Daoy (cell line): ENCODE results near the gene CACNG1. TPM values are rescaled to one million over a fixed set of nuclear protein-coding genes. Genes with fewer than 3 reads are reported as not detected.

Experiments
- DNase-seq: peaks from one replicate; pipeline ENCODE4 v3.0.0-alpha.2; 2015; ENCODE audit warnings: low read depth
- total RNA-seq: library from RNA; depleted of rRNA; stranded (reverse); fragments of >200 nt; shearing (Covaris generic); gene quantifications from 2 replicates; pipeline ENCODE4 v1.2.3, GENCODE V29; 2014; rRNA removed

CACNG1 gene, protein sequence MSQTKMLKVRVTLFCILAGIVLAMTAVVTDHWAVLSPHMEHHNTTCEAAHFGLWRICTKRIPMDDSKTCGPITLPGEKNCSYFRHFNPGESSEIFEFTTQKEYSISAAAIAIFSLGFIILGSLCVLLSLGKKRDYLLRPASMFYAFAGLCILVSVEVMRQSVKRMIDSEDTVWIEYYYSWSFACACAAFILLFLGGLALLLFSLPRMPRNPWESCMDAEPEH
- not detected in 2 replicates for total RNA-seq

DNA sequence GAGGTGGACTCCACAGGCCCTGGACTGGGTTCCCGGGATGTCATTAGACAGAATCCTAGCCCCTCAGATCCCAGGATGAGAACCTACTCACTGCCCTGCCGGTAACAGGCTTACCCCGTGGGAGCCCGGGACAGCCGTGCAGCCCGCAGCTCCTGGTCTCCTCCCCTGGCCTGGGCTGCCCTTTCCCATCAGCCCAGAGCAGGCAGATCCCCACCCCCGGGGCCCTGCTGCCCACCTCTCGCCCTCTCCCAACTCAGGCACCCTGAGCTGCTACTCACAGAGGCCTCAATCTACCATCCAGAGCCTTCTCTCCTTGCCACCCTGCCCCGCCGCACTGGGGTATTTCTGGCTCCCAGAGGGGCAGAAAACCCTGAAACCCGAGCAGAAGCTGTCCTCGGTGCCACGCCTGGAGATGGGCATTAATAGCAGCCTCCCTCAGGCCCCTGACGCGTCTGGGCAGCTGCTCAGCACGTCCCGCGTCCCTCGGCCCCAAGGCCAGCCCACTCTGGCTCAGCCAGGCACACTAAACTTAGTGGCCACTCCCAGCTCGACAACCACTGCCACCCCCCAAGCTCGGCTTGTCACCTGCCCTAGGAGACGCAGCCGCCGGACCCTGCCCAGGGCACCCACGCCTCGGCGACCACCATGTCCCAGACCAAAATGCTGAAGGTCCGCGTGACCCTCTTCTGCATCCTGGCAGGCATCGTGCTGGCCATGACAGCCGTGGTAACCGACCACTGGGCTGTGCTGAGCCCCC is at the start of gene CACNG1:
TSS of gene CACNG1 (plus strand) at position 539 of the 757 bp plus-strand sequence. CDS start at position 646, 107 bp downstream.
- no peak for DNase-seq

DNA sequence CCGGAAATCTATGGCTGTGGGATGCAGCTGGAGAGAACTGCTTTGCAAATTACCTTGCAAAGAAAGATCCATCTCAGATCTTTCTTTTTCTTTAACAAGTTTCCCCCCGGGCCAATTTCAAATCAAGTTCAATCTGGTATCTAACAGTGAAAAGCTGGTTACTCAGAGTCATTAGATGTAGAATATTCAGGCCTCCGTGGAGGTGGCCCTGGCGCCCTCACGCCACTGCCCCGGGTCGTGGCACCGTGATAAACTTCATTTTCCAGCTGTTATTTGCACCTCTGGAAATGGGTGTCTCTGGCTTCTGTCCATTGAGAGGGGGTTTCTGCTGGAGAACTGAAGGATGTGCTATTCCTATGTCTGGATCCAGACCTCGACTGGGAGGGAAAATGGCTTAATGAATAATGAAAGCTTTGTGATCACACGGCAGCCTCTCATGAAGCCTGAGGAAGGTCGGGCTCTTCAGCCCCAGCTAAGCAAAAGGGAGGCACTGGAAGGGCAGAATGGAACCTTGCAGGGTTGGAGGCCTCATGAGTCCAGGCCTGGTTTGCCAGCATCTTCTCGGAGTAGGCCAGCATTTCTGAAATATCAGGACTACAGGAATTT is 49.3 kb upstream of the CACNG1 start:
- DNase-seq: no peak

DNA sequence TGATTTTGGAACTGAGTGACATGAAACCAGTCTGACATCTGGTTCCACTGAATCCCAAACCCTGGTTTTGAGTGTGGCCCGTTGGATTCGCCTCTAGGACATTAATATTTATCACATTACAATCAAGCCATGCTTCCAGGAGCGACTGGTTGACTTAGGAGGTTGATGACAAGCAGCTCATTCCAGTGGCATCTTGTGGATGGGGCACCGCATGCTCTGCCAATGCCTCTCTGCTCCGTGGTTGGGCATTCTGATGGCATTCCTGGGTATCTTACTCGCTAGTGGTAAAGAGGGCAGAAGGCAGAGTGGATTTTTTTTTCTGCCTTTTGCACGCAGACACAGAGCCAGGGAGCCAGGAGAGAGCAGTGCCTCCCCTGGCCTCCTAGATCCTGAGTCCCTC is 48.4 kb upstream of the CACNG1 start:
- DNase-seq: no peak

DNA sequence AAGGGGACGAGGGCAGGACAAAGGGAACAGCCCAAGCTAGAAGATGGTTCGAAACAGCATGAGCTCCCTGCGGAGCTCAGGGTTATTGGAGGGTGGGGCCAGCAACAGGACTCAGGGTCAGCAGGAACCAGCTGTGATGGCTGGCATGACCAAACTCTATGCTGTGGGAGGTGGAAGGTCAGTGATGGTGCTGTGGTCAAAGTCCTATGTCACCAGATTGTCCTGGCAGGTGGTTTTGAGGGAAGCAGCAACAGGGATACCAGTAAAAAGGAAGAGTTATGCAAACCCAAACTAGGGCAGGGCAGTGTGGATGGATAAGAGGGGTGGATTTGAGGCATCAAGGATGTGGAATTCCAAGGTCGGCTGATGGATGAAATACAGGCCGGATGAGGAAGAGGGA is 47.4 kb upstream of the CACNG1 start:
- no peak for DNase-seq

DNA sequence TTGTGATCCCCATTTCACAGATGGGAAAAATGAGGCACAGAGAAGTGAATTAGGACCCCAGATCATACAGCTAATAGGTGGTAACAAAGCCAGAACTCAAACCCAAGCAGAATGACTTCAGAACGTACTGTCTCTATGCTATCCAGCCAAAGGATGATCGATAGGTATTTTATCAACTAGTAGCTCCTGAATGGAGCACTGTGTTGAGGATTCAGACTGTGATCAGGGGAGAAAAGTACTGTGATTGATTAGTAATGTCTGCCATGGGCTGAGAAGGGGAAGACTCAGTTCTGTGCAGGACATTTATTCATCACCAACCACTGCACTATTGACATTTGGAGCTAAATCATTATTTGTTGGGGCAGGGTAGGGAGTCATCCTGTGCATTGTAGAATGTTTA is 41.1 kb upstream of the CACNG1 start:
- no peak for DNase-seq

DNA sequence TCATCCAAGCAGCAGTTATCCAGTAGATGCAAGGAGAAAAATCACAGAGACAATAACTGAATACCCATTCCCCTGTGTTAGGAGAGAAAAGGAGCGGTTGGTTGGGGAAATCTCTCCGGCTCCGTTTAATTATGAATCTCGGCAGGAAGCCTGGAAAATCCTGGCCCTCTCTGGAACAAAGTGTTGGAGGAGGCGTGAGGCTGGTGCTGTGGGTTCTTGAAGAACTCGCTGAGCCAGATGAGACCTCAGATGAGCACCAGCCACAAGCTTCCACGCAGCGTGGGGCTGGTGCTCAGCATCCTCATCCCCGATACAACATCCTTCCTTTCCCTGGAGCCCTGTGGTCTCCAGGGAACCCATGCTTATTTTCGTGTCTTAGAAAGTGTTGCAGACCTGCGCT is 40.2 kb upstream of the CACNG1 start:
- DNase-seq: no peak

DNA sequence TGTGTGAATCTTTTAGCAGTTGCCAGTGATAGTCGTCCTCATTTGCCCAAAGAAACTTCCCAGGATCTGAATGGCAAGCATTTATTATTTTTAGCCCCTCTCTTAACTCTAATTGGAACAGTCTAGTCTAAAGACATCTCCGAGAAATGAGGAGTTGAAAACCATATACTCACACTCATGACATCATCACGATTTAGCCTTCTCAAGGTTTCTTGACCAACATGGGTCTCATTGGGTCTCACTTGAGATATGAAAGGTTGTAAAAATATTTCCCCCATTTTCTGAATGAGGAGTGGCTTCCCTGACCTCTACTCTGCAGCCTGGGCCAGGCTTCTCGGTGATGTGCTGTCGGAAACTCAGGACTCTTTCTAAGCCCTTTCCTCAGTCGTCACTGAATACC is 37.1 kb upstream of the CACNG1 start:
- DNase-seq: no peak

DNA sequence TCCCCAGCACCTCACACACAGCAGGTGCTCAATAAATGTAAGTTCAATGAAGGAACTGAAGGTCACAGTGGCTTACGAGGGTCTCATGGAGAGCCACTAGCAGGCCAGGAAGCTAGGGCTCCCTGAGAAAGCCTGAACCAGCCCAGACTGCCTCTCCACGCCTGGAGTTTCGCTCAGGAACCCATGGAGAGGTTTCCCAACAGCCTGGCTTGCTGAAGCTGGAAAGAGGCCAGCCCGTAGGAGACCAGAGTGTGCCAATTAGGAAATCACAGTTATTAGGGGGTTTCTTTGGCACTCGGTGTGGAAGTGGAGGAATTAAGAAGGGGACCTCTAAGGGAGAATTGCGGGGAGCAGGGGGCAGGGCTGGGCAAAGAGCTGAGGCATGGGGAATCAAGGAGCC is 36.3 kb upstream of the CACNG1 start:
- no peak for DNase-seq

DNA sequence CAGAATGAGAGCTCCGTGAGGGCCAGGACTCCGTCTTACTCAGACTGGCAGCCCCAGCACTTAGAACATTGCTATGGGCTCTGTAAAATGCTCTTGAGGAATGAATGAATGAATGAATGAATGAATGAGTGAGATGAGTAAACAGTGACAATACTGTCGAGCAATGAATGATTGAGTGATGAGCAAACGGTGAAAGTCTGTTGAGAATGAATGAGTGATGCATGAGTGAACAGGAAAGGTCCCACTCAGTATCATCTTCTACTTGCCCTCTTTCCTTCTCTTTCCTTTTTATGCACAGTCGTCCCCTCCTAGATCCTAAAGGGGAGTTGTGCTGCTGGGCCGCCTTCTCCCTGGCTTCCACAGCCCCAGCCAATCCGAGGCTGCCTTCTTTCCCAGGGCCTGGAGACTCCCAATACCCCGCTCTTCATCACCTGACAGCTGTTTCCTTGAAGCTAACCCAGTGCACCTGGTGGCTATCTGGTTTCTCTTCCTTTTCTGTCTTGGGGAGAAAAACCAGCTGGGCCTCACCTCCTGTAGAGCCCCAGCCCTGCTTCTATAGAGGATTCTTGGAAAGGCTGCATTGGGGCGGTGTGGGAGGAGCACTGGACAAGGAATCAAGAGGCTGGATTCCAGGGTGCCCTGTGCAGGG is 32.7 kb upstream of the CACNG1 start:
- DNase-seq: no peak

DNA sequence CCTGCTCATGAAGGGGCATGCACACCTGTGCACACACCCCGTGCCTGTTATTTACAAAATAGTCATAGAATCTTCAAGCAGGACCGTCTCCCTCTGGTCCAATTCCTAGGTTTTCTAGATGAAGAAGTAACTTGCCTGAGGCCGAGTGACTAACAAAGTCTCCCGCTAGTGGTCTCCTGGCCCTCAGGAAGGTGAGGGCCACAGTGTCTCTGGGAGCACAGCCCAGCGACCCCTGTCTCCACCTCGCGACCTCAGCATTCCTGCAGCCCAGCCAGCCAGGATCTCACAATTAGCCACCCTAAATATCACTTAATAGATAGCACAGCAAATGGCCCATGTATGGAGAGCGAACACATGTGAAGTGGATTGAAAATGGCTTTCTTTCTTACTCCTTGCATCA is 30.5 kb upstream of the CACNG1 start:
- no peak for DNase-seq

DNA sequence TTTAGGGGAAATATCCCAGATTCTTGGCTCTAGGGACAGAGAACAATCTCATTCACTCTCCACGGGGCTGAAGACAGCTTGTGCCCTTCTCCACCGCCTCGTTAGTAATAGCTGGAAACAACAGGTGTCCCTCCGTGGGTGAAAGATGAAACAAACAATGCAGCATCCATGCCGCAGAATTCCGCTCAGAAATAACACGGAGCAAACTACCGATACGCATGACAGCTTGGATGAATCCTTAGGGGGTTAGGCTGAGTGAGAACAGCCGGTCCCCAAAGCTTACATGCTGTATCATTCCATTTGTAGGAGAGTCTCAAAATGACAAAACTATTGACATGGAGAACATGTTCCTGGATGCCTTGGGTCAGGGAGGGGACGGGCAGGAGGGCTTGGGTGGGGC is 29.4 kb upstream of the CACNG1 start:
- DNase-seq: no peak

DNA sequence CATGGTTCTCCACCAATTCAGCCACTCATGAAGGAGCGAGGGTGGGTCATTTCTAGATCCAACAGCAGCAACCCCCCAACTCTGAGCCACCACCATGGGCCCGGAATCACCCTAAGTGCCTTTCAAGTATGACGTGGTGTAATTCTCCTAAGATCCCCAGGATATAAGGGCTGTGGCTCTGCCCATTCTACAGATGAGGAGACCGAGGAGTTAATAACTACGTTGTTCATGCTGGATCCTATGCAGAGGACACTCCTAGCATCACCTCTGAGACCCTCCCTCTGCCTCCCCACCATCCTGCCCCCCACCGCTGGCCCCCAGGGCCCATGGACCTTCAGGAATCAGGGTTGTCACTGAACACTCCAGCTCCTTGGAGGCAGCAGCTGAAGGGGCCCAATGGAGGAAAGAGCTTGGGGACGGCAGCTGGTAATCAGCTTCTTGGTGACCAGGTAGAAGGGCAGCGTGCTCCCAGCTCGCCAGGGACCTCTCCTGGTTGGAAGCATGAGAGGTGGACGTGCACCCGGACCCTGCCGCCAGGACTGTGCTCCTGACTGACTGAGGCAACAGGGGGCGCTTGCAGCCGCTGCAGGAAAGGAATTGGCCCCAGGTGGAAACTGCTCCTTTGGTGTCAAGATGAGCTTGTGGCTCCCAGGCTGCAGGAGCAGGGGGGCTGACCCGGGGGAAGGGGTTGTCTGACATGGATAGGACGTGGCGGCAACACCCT is 28.2 kb upstream of the CACNG1 start:
- DNase-seq: no peak

DNA sequence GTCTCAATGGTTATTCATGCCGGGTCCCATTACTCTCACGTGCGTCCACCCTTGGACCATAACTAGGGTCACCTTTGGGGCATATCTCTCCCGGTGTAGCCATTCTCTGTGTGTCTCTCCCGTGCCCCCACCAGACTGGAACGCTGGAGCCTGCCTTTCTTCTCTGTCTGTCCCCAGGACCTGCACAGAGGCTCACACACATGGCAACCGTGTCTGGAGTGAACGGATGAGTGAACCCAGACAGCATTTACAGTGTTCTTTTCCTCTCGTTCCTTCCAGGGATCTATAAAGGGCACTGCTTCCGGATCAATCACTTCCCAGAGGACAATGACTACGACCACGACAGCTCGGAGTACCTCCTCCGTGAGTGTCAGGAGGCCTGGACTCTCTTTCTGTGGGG is 26.4 kb upstream of the CACNG1 start:
- no peak for DNase-seq

DNA sequence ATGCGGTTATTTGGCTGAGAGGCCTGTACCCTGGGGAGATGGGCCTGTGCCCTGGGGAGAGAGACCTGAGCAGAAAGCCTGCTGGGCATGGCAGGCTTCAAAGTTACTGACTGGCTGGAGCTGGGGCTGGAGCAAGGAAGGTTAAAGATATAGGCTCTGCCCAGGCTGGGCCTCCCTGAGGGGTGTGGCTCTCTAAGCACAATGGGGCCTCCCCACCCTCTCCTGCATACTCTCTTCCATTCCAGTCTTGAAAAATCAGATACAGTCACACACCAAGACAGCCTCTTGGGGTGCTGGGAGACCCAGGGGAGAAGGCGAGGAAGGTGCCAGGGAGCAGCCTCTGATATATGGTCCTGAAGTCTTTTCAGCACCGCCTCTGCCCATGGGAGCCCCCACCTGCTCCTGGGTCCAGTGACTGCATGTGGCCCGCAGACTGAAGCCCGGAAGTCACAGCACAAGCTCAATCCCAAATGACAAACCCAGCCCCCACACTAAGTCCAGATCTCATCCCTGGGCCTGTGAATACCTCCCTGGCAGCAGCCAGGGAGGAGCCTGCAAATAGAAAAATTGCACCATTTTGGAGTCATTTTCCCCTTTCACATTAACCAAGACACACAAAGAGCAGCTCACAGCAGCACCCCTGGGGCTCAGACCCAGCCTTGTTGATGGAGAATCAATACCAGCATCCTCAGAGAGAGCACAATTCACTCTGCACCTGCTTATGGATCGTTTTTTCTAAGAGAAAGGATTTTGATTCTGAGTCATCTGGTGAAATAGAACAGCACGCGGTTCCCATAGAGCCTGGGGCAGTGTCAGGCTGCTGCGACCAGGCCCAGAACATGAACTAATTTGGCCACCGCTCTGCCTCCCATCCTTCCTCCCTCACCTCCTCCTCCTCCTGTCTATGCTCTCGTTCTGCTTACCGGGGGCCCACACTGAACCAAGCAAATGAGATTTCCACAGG is 25.6 kb upstream of the CACNG1 start:
- no peak for DNase-seq

DNA sequence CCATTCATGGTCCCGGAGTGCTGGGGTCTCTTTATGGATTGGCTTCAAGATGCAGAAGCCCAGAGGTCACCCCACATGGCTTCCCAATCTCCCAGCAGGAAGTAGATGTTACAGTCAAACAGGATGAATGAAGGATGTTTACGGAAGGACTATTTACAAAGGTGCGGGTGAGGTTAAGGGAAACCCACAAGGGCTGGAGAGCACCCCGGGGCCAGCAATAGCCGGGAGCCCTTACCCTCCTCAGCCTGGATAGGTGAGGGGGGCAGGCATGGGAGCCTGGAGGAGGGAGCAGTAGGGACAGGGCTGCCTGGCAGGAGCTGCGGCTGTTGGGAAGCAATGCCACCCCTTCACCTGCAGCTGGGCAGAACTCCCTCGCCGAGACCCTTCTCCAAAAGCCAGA is 24.5 kb upstream of the CACNG1 start:
- no peak for DNase-seq

DNA sequence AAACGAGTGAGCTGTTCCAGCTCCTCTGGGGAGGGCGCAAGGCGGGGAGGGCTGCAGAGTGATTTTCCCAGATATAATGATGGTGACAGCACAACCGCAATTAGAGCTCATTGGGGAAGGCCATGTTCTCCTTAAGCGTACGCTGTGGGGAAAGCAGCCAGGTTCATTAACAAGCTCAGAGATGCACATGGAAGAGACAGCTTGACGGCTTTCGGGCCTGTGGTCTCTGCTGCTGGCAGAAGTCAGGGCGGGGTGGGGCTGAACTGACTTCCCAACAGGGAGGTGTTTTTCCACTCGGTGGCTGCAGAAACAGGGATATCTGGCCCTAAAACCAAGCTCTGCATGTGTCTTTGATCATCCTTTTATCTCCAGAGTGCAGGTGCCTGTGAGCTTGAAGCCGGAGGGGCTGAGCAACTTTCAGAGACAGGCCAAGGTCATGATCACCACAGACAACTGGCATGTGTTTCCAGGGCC is 24.0 kb upstream of the CACNG1 start:
- no peak for DNase-seq

DNA sequence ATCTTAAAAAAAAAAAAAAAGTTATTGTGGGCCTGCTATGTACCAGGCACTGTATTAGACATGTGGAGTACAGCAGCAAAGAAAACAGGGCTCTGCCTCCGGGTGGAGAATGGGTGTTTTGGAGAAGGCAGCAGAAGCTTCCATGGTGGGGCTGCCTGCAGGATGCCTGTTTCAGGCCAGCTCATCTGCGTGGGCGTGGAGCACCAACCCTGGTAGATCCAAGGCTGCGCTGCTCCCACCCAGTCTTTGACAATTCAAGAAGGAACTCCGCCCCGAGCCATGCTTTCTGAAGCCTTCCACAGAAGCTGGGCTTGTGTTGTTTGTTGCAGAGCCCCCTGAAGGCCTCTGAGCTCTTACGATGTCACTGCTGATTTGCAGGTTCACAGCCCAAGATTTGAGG is 23.2 kb upstream of the CACNG1 start:
- peak; percentile 35 for DNase-seq

DNA sequence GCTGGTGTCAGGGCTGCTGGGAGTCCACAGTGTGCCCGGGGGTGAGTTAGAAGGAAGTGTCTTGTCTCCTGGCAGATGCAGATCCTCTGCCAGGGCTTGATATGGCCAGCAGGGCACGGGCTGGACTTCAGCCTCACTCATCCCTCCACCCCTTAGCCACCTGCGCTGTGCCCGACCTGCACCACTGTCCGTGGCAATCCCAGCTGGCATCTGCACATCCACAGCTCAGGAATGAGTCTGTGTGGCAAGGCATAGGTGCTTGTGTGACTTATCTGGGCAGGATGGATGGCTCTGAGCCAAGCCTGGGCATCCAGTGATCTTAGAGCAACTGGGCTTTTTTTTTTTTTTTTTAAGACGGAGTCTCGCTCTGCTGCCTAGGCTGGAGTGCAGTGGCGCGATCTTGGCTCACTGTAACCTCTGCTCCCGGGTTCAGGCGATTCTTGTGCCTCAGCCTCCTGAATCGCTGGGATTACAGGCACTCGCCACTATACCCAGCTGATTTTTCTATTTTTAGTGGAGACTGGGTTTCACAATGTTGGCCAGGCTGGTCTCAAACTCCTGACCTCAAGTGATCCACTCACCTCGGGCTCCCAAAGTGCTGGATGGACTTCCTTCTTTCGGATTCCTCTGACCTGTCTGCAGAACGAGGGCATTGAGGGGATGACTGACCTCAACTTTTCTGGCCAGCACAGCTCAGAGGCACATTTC is 22.5 kb upstream of the CACNG1 start:
- no peak for DNase-seq

DNA sequence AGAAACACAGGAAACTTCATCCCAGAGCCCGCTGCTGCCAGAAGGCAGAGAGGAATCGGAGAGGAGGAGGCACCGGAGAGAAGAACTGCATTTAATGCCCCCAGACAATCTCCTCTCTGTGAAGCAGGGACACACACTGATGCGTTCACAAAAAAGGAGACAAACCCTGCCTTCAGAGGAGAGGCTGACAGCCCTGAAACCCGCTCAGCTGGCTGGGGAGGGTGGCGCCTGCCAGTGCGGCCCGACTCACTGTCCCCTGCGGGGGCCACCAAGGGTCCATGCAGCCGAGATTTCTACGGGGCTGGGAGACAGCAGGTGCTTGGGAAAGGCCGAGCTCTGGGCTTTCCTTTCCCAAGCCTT is 21.9 kb upstream of the CACNG1 start:
- no peak for DNase-seq

DNA sequence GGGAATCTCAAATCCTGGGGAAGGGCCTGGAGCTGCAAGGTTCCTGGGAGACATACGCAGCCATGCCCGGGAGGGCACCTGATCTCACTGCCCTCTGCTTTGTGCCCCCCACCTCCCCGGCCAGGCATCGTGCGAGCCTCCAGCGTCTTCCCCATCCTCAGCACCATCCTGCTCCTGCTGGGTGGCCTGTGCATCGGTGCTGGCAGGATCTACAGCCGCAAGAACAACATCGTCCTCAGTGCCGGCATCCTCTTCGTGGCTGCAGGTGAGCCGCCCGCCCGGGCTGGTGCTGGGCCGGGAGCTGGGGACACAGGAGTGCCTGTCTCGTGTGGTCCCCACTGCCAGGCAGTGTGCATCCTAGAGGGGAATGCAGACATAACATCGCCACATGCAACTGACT is 19.6 kb upstream of the CACNG1 start:
- no peak for DNase-seq
